ENCODE results near the gene KSR1.

KSR1 gene

GRCh38 chr17:27466743-27467375 lies 10.6 kb downstream of the KSR1 start:
- peak overlapping the region; percentile 14; the same call in 1 of the 2 replicates for H3K4me3 ChIP-seq (ENCODE audit: low read length)
- no peak for TF ChIP-seq ZNF274 (IDR thresholded peaks at IDR 0.05; ENCODE audit: low read depth, low read length)

GRCh38 chr17:27469256-27469655 lies 13.0 kb downstream of the KSR1 start:
- H3K4me3 ChIP-seq (ENCODE audit: low read length): no peak overlapping the region
- no peak for TF ChIP-seq ZNF274 (IDR thresholded peaks at IDR 0.05; ENCODE audit: low read depth, low read length)

- TF ChIP-seq ZNF274 (IDR thresholded peaks at IDR 0.05; ENCODE audit: low read depth, low read length): no peak
- H3K4me3 ChIP-seq (ENCODE audit: low read length): peak overlapping the region; percentile 8; the same call in 1 of the 2 replicates
These were observed 15.3 kb downstream of the KSR1 start for GRCh38 chr17:27471321-27472269.

- H3K4me3 ChIP-seq (ENCODE audit: low read length): no peak overlapping the region; the same call in 1 of the 2 replicates
- no peak for TF ChIP-seq ZNF274 (IDR thresholded peaks at IDR 0.05; ENCODE audit: low read depth, low read length)
These were observed 17.0 kb downstream of the KSR1 start for GRCh38 chr17:27473190-27473747.

GRCh38 chr17:27473748-27474609 lies 17.7 kb downstream of the KSR1 start:
- no peak for TF ChIP-seq ZNF274 (IDR thresholded peaks at IDR 0.05; ENCODE audit: low read depth, low read length)
- H3K4me3 ChIP-seq (ENCODE audit: low read length): peak overlapping the region; percentile 59; the same call in 1 of the 2 replicates

- H3K4me3 ChIP-seq (ENCODE audit: low read length): peak overlapping the region; percentile 17; the same call in 1 of the 2 replicates
- no peak for TF ChIP-seq ZNF274 (IDR thresholded peaks at IDR 0.05; ENCODE audit: low read depth, low read length)
These were observed 18.9 kb downstream of the KSR1 start for GRCh38 chr17:27475070-27475673.

GRCh38 chr17:27475981-27476895 lies 20.0 kb downstream of the KSR1 start:
- no peak for TF ChIP-seq ZNF274 (IDR thresholded peaks at IDR 0.05; ENCODE audit: low read depth, low read length)
- H3K4me3 ChIP-seq (ENCODE audit: low read length): no peak overlapping the region

GRCh38 chr17:27477050-27477888 lies 21.0 kb downstream of the KSR1 start:
- H3K4me3 ChIP-seq (ENCODE audit: low read length): no peak overlapping the region
- TF ChIP-seq ZNF274 (IDR thresholded peaks at IDR 0.05; ENCODE audit: low read depth, low read length): no peak

- TF ChIP-seq ZNF274 (IDR thresholded peaks at IDR 0.05; ENCODE audit: low read depth, low read length): no peak
- no peak overlapping the region for H3K4me3 ChIP-seq (ENCODE audit: low read length)
These were observed 21.9 kb downstream of the KSR1 start for GRCh38 chr17:27477971-27478684.

GRCh38 chr17:27478901-27479538 lies 22.8 kb downstream of the KSR1 start:
- no peak overlapping the region for H3K4me3 ChIP-seq (ENCODE audit: low read length)
- TF ChIP-seq ZNF274 (IDR thresholded peaks at IDR 0.05; ENCODE audit: low read depth, low read length): no peak
